COR-L47 (cell line): ENCODE results near the gene CRCP.
A peak's percentile ranks its signal among the peaks of the same experiment; 100 is the strongest.
"Not testable (repeated sequence)": the region's sequence is repeated elsewhere in the genome, so short reads cannot be mapped to it uniquely, and the experiment has no call there.

Experiments used
- DNase-seq: peaks from one replicate; lab custom pipeline; 2025; lab: John Stamatoyannopoulos, UW

Gene CRCP

GRCh38 chr7:66114743-66115649 lies at the start of gene CRCP:
CRCP (plus strand) TSS chr7:66114847; CDS start chr7:66114963, 116 bp downstream.
- peak; percentile 72 for DNase-seq

- DNase-seq, result no peak
These were observed 44.9 kb upstream of the CRCP start for GRCh38 chr7:66069732-66070131.

- DNase-seq, result no peak
These were observed 44.4 kb upstream of the CRCP start for GRCh38 chr7:66070222-66070621.

DNA sequence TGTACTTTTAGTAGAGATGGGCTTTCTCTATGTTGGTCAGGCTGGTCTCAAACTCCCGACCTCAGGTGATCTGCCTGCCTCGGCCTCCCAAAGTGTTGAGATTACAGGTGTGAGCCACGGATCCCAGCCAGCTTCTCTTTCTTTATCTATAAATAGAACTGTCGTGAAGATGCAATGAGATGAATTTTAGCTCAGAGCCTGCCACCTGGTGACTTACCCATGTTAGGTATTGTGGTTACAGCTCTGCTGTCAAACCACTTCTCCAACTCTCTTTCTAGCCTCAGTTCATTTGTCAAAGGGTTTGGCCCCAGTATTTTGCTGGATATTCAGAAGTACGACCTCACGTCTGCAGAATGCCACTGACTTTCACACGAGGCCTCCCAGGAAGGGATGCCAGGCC lies 42.4 kb upstream of the CRCP start:
- not testable (repeated sequence) for DNase-seq

GRCh38 chr7:66075590-66076461 lies 38.8 kb upstream of the CRCP start, which contains the start of gene ASL:
ASL (plus strand) TSS chr7:66075819; CDS start chr7:66076082, 263 bp downstream.
- DNase-seq, result peak; percentile 86

- no peak for DNase-seq
These were observed 38.0 kb upstream of the CRCP start for GRCh38 chr7:66076462-66077329.

- DNase-seq, result no peak
These were observed 36.6 kb upstream of the CRCP start for GRCh38 chr7:66078067-66078466.

GRCh38 chr7:66082083-66082482 lies 32.6 kb upstream of the CRCP start:
- DNase-seq, result no peak

DNA sequence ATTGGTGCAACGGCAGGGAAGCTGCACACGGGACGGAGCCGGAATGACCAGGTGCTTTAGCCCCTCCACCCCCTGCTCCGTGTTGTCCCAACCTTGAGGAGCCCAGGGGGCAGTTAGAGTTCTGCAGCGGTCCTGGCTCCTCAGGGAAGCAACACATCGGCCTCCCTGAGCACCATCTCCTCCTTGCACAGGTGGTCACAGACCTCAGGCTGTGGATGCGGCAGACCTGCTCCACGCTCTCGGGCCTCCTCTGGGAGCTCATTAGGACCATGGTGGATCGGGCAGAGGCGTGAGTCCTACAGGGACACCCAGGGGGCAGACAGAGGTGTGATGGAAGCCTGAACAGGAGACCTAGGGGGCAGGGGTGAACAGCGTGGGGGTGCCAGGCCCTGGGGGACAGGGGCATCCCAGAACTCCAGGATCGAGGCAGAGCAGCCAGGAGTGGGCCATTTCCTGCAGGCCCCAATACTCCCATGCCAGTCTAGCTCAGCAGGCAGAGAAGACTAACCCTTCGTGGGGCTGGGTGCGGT lies 31.7 kb upstream of the CRCP start:
- no peak for DNase-seq

- DNase-seq, result no peak
These were observed 31.0 kb upstream of the CRCP start for GRCh38 chr7:66083677-66084076.

- no peak for DNase-seq
These were observed 25.5 kb upstream of the CRCP start for GRCh38 chr7:66088861-66089838.

DNA sequence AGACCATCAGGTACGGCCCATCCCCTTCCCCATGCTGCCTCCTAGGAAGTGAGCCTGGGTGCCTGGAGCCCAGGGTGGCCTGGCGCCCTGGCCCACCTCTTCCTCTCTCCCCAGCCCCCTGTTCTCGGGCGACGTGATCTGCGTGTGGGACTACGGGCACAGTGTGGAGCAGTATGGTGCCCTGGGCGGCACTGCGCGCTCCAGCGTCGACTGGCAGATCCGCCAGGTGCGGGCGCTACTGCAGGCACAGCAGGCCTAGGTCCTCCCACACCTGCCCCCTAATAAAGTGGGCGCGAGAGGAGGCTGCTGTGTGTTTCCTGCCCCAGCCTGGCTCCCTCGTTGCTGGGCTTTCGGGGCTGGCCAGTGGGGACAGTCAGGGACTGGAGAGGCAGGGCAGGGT lies 22.0 kb upstream of the CRCP start:
- no peak for DNase-seq

DNA sequence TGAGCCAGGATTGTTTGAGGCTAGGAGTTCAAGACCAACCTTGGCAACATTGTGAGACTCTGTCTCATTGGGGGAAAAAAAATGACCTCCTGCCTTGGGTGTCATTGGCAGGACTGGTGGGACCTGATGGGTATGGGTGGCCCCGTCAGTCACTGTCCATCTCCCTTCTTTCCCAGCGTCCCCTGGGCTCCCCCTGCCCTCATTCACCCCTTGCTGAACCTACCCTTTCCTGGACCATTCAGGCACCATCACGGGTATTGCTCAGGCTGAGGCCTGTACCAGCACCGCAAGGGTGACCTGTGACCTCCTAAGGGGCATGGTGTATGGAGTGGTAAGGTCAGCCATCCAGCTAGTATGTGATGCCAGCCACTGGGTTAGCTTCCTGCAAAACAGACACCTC lies 19.6 kb upstream of the CRCP start:
- DNase-seq, result no peak

GRCh38 chr7:66099232-66099550 lies 15.5 kb upstream of the CRCP start:
- no peak for DNase-seq

DNA sequence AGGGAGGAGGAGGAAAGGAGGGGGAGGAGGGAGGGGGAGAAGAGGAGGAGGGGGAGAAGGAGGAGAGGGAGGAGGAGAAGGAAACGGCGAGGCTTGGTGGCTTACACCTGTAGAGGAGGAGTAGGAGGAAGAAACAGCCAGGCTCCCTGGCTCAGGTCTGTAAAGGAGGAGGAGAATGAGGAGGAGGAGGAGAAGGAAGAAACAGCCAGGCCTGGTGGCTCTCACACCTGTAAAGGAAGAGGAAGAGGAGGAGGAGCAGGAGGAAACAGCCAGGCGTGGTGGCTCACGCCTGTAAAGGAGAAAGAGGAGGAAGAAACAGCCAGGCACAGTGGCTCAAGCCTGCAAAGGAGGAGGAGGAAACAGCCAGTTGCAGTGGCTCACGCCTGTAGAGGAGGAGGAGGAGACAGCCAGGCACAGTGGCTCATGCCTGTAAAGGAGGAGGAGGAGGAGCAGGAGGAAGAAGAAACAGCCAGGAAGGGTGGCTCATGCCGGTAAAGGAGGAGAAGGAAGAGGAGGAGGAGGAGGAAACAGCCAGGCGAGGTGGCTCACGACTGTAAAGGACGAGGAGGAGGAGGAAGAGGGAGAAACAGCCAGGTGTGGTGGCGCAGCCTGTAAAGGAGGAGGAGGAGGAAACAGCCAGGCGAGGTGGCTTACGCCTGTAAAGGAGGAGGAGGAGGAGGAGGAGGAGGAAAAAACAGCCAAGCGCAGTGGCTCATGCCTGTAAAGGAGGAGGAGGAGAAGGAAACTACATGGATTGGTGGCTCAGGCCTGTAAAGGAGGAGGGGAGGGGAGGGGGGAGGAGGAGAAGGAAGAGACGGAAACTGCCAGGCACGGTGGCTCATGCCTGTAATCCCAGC lies 14.9 kb upstream of the CRCP start:
- DNase-seq, result peak; percentile 60

- DNase-seq, result no peak
These were observed 14.1 kb upstream of the CRCP start for GRCh38 chr7:66100408-66101050.

- DNase-seq, result not testable (repeated sequence)
These were observed 12.5 kb upstream of the CRCP start for GRCh38 chr7:66102168-66102567.

DNA sequence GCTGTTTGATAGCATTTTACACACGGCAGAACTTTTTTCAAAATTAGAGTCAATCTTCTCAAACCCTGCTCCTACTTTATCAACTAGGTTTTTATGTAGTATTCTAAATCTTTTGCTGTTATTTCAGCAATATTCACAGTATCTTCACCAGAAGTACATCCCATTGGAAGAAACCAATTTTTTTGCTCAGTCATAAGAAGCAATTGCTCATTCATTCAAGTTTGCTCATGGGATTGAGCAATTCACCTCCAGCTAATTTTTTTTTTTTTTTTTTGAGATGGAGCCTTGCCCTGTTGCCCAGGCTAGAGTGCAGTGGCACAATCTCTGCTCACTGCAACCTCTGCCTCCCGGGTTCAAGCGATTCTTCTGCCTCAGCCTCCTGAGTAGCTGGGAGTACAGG lies 10.7 kb upstream of the CRCP start:
- not testable (repeated sequence) for DNase-seq

DNA sequence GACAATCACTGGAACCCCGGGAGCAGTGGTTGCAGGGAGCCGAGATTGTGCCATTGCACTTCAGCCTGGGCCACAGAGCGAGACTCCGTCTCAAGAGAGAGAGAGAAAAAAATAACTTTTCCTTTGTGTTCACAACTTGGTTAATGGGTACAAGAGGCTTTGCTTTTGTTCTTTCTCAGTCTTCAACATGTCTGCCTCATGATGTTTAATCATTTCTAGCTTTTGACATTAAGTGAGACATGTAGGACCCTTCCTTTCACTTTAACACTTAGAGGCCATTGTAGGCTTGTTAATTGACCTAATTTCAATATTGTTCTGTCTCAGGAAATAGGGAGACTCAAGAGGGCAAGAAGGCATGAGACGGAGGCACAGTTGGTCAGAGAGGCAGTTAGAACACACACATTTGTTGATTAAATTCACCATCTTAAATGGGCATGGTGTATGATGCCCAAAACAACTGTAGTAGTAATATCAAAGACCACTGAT lies 9.3 kb upstream of the CRCP start:
- no peak for DNase-seq
